Esophagus muscularis mucosa (tissue), 4 donors: Measurements from ENCODE around the gene SLC39A11.

Source experiments
- CTCF ChIP-seq, 3 experiments: fragments of 200-600 bp in 2 of 3; fragments of 450-650 bp in 1 of 3; sonication (generic) in 2 of 3; IDR thresholded peaks; one replicate each; pipeline ENCODE4 v1.5.1; 2017 to 2019; ENCODE audit warnings: antibody characterized with exemption in 3 of 3, mild to moderate bottlenecking in 2 of 3, moderate library complexity in 1 of 3
- EP300 ChIP-seq: sonication (generic); formaldehyde crosslinking; IDR thresholded peaks from one replicate; pipeline ENCODE4 v1.6.1; 2017; ENCODE audit warnings: antibody characterized with exemption
- POLR2A ChIP-seq: fragments of 450-650 bp; IDR thresholded peaks from one replicate; pipeline ENCODE4 v1.6.1; 2017; ENCODE audit warnings: antibody characterized with exemption, moderate library complexity, mild to moderate bottlenecking, low read depth

- peak in 1 of 3 experiments; percentile 16 for TF ChIP-seq CTCF (IDR thresholded peaks at IDR 0.05)
- TF ChIP-seq POLR2A: no peak
- no peak for TF ChIP-seq EP300
Measured at GRCh38 chr17:73092523-73093135, at the start of gene SLC39A11.
